UCSD-AML1 (cell line): Measurements from ENCODE around the gene SLA2.
"Not testable (repeated sequence)": the region's sequence is repeated elsewhere in the genome, so short reads cannot be mapped to it uniquely, and the experiment has no call there.

Experiments used
- DNase-seq: peaks from one replicate; lab custom pipeline; 2025; ENCODE audit not compliant: unreplicated experiment; lab: John Stamatoyannopoulos, UW

Gene SLA2

GRCh38 chr20:36646678-36647077, 682 bp upstream of the SLA2 start:
- no peak for DNase-seq

- DNase-seq, result no peak
These were observed 643 bp downstream of the SLA2 start for GRCh38 chr20:36645353-36645752.

DNA sequence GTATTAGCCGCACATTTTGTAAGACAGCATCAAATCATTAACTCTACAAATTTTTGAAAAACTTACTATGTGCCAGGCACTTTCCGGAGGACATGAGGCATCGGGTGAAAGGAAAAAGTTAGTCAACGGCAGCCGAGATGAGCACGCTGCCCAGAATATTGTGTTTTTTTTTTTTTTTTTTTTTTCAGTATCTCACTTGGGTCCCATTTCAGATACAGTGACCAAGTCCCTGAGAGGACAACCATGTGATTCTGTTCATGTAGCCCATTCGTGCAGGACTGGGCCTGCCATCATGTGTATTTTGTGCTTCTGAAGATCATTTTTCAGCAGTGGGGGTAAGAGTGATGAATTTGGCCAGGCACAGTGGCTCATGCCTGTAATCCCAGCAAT, 1.3 kb downstream of the SLA2 start:
- no peak for DNase-seq

- DNase-seq, result no peak
These were observed 1.8 kb downstream of the SLA2 start for GRCh38 chr20:36644032-36644705.

DNA sequence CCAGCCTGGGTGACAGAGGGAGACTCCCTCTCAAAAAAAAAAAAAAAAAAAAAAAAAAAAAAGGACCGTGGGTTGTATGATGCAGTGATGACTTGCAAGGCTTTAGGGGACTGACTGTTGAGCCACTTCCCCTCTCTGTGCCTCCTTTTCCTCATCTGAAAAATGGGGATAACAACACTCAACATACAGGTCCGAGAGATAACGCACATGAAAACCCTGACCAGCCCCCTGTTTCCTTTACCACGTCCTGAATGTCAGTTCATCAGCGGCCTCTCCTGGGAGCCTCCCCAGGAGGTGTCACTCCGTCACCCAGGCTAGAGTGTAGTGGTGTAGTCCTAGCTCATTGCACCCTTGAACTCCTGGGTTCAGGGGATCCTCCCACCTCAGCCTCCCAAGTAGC, 3.9 kb downstream of the SLA2 start:
- no peak for DNase-seq

GRCh38 chr20:36641506-36641843, 4.5 kb downstream of the SLA2 start:
- DNase-seq, result no peak

GRCh38 chr20:36638876-36639400, 7.1 kb downstream of the SLA2 start:
- not testable (repeated sequence) for DNase-seq

DNA sequence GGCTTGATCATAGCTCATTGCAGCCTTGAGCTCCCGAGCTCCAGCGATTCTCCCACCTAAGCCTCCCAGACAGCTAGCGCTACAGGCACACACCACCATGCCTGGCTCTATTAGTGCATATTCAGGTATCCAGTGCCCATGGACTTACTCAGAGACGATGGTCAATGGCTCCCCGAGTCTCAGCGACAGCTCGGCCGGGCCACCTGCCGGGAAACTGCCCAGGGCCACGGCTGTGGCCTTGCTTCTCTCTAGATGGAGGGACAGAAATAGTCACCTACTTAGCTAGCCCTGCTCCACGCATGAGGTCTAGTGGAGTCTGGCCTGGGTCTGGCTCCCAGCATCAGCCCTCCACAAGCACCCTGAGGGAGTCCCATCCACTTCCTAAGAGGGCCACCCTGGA, 11.7 kb downstream of the SLA2 start:
- DNase-seq, result no peak

- DNase-seq, result no peak
These were observed 12.7 kb downstream of the SLA2 start for GRCh38 chr20:36633285-36633772.

- DNase-seq, result no peak
These were observed 13.3 kb downstream of the SLA2 start for GRCh38 chr20:36632487-36633284.

- DNase-seq, result no peak
These were observed 13.9 kb downstream of the SLA2 start for GRCh38 chr20:36632147-36632486.

DNA sequence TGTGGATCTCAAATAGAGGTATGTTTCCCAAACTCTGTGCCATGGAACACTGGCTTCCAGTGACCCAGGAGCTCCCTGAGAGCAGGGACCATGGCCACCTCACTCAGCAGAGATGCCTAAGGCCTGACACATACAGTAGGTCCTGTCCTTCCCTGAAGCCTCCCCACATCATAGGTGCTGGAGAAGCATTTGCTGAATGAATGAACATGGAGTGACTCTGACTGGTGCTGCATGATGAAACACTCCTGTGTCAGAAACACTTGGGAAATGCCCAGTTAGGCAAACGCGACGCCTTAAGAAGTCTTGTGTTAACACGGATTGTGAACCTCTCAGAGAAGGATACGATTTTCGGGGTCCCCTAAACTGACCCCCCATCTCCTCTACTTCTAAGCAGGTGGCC, 14.3 kb downstream of the SLA2 start:
- DNase-seq, result no peak

DNA sequence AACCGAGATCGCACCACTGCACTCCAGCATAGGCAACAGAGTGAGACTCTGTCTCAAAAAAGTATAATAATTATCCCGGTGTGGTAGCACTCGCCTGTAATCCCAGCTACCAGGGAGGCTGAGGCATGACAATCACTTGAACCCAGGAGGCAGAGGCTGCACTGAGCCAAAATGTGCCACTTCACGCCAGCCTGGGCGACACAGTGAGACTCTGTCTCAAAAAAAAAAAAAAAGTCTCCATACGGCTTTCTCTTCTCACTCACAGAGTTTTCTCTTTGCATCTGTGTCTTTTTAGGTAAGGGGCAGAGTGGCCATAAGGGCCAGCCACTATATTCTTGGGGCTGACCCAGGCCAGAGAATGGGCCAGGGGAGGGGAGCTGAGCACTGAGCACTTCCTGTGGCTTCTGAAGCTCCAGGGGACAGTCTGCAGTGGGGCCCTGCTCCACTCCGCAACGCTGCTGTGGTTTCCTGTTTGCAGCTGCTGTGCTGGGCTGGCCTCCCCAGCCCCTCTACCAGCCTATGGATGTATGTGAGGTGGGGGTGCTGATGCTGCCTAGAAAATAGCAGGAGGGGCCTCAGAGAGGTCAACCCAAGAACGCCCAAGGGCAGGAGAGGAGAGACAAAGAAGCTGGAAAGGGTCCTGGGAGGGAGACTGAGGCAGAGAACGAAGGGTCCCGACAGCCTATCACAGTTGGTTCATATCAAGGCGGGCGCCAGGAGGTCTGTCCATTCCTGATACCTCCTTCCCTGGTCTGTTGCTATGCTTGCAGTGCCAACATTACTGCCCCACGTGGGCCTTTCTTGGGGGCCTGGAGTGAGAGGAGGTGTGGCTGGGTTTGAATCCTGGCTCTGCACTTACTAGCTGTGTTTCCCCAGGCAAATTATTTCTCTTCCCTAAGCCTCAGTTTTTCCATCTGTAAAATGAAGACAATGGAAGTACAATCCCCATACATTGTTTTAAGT, 16.0 kb downstream of the SLA2 start:
- DNase-seq, result peak; percentile 67

GRCh38 chr20:36628076-36628475, 17.9 kb downstream of the SLA2 start:
- no peak for DNase-seq

DNA sequence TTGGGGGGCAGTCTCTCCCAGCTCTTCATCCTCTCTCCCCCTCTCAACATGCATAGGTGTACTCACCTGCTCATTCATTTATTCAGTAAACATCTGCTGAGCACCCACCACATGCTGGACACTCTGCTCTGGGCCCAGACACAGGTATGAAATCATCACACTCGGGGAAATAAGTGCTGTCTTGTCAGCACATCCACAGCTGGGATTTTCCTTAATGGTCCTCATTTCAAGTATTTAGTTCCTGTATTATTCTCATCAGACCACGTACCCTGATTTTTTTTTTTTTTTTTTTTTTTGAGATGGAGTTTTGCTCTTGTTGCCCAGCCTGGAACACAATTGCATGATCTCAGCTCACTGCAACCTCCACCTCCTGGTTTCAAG, 21.1 kb downstream of the SLA2 start:
- DNase-seq, result no peak

GRCh38 chr20:36624068-36624943, 21.7 kb downstream of the SLA2 start:
- no peak for DNase-seq

GRCh38 chr20:36623444-36623843, 22.6 kb downstream of the SLA2 start:
- DNase-seq, result no peak

DNA sequence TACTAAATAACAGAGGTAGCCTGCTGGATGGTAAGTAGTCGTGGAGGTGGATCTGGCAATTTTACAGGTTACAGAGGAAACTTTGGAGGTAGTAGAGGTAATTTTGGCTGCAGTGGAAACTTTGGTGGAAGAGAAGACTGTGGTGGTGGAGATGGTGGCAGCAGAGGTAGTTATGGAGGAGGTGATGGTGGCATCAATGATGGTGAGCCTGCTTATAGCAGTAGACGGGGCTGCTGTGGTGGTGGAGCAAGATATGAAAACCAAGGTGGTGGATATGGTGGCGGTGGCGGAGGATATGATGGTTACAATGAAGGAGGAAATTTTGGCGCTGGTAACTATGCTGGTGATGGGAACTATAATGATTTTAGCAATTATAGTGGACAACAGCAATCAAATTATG, 25.1 kb downstream of the SLA2 start:
- DNase-seq, result no peak

GRCh38 chr20:36614781-36615557, 31.0 kb downstream of the SLA2 start:
- DNase-seq, result no peak

DNA sequence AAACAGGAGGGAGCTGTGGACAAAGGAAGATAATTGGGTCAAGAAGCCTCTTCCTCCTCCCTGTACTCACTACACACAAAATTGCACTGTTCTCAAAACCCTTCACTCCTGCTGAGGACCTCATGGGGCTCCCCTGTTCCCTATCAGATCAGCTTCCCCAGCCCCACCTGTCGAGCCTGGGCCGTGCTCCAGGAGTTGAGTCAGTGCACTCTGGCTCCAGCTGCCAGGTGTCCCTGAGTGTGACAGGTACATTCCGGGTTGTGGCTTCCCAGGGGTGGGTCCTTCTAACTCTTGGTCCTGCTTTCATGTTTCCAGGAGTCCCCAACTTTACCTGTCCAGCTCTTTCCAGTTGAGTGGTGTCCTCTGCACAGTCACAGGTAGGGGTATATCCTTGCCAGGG, 32.0 kb downstream of the SLA2 start:
- no peak for DNase-seq
